Neural progenitor cell (in vitro differentiated cells): ENCODE measurements around the gene LDLRAD2. TPM values are rescaled to one million over a fixed set of nuclear protein-coding genes. Genes with fewer than 3 reads are reported as not detected.

Source experiments
- DNase-seq: peaks from one replicate; pipeline ENCODE4 v3.0.0-alpha.2; 2016; ENCODE audit warnings: low spot score
- H2AFZ ChIP-seq: fragments of 200-600 bp; sonication (generic); replicated peaks from 2 replicates; pipeline ENCODE4 v1.6.1; 2016; ENCODE audit warnings: antibody characterized with exemption
- H3F3A ChIP-seq: fragments of 200-600 bp; sonication (generic); 2 replicates; pipeline ENCODE4 v1.6.1; 2016; ENCODE audit warnings: antibody characterized with exemption, low read depth
- H3K27ac ChIP-seq: fragments of 200-600 bp; sonication (generic); 2 replicates; pipeline ENCODE4 v1.5.1; 2016; ENCODE audit warnings: mild to moderate bottlenecking
- H3K27me3 ChIP-seq: fragments of 200-600 bp; sonication (generic); 2 replicates; pipeline ENCODE4 v1.6.1; 2016; ENCODE audit warnings: mild to moderate bottlenecking, moderate library complexity
- H3K36me3 ChIP-seq: fragments of 200-600 bp; sonication (generic); 2 replicates; pipeline ENCODE4 v1.5.1; 2016
- H3K4me1 ChIP-seq: fragments of 200-600 bp; sonication (generic); 2 replicates; pipeline ENCODE4 v1.6.1; 2016; ENCODE audit warnings: mixed run types
- H3K4me2 ChIP-seq: fragments of 200-600 bp; sonication (generic); 2 replicates; pipeline ENCODE4 v1.6.1; 2016
- H3K4me3 ChIP-seq: fragments of 200-600 bp; sonication (generic); 2 replicates; pipeline ENCODE4 v1.5.1; 2016
- H3K79me2 ChIP-seq: fragments of 200-600 bp; sonication (generic); 2 replicates; pipeline ENCODE4 v1.6.1; 2016; ENCODE audit warnings: low read depth
- H3K9ac ChIP-seq: fragments of 200-600 bp; sonication (generic); 2 replicates; pipeline ENCODE4 v1.6.1; 2016
- H3K9me3 ChIP-seq: fragments of 200-600 bp; sonication (generic); 2 replicates; pipeline ENCODE4 v1.5.1; 2016; ENCODE audit warnings: low read depth
- H4K20me1 ChIP-seq: fragments of 200-600 bp; sonication (generic); 2 replicates; pipeline ENCODE4 v1.6.1; 2016; ENCODE audit warnings: low read depth
- H3K27ac Mint-ChIP-seq: 3 replicates; pipeline ENCODE4 v1.8.0; 2021; ENCODE audit warnings: mixed read lengths
- H3K27me3 Mint-ChIP-seq: 2 replicates; pipeline ENCODE4 v1.8.0; 2022; ENCODE audit warnings: low read depth, mild to moderate bottlenecking, inconsistent platforms, moderate library complexity, mixed read lengths; ENCODE audit not compliant: insufficient read depth
- H3K36me3 Mint-ChIP-seq: 3 replicates; pipeline ENCODE4 v1.8.0; 2021; ENCODE audit warnings: mixed read lengths
- H3K4me1 Mint-ChIP-seq: 3 replicates; pipeline ENCODE4 v1.8.0; 2021; ENCODE audit warnings: mixed read lengths
- H3K4me3 Mint-ChIP-seq: 3 replicates; pipeline ENCODE4 v1.8.0; 2021; ENCODE audit warnings: mild to moderate bottlenecking, moderate library complexity, mixed read lengths
- H3K9me3 Mint-ChIP-seq: 3 replicates; pipeline ENCODE4 v1.8.0; 2020; ENCODE audit warnings: mixed read lengths
- EZH2 ChIP-seq: fragments of 200-600 bp; sonication (generic); IDR thresholded peaks from 2 replicates; pipeline ENCODE4 v1.6.1; 2017; ENCODE audit warnings: antibody characterized with exemption, mild to moderate bottlenecking, moderate library complexity
- EZH2phosphoT487 ChIP-seq: fragments of 200-600 bp; sonication (generic); IDR thresholded peaks from 2 replicates; pipeline ENCODE4 v1.6.1; 2017; ENCODE audit warnings: antibody characterized with exemption
- total RNA-seq: library from RNA; depleted of rRNA; stranded (reverse); fragments of >200 nt; gene quantifications from 2 replicates; pipeline ENCODE4 v1.2.3, GENCODE V29; 2015; ENCODE audit warnings: low replicate concordance
- TF ChIP-seq, protein P1 (sequence below): fragments of 200-600 bp; sonication (generic); IDR thresholded peaks from 2 replicates; pipeline ENCODE4 v1.5.1; 2017; ENCODE audit warnings: antibody characterized with exemption, mild to moderate bottlenecking

The LDLRAD2 gene
- total RNA-seq, 1 donor from 2014 or later: 0.67 TPM

- H3K9ac ChIP-seq: no peak overlapping the region
- H3K4me1 ChIP-seq: no peaks in the 10 kb centered on the region
- H3K36me3 ChIP-seq: no peaks in the 10 kb centered on the region
- no peak overlapping the region for H3K27ac ChIP-seq
- H3K9me3 ChIP-seq: no peaks in the 10 kb centered on the region
- no peaks in the 10 kb centered on the region for H4K20me1 ChIP-seq
- peaks cover 5% of the 10 kb centered on the region for H3F3A ChIP-seq
- Mint-ChIP-seq H3K4me3 (no peak overlapping the region), H3K9me3 (no peaks in the 10 kb centered on the region), H3K27ac (no peak overlapping the region), H3K36me3 (peaks cover 2% of the 10 kb centered on the region), H3K27me3 (peaks cover 3% of the 10 kb centered on the region), H3K4me1 (peaks cover 15% of the 10 kb centered on the region)
- H2AFZ ChIP-seq: no peak overlapping the region
- H3K27me3 ChIP-seq: no peaks in the 10 kb centered on the region
- DNase-seq: no peak
- H3K79me2 ChIP-seq: no peaks in the 10 kb centered on the region
- no peak overlapping the region for H3K4me3 ChIP-seq
- TF ChIP-seq, protein P1, sequence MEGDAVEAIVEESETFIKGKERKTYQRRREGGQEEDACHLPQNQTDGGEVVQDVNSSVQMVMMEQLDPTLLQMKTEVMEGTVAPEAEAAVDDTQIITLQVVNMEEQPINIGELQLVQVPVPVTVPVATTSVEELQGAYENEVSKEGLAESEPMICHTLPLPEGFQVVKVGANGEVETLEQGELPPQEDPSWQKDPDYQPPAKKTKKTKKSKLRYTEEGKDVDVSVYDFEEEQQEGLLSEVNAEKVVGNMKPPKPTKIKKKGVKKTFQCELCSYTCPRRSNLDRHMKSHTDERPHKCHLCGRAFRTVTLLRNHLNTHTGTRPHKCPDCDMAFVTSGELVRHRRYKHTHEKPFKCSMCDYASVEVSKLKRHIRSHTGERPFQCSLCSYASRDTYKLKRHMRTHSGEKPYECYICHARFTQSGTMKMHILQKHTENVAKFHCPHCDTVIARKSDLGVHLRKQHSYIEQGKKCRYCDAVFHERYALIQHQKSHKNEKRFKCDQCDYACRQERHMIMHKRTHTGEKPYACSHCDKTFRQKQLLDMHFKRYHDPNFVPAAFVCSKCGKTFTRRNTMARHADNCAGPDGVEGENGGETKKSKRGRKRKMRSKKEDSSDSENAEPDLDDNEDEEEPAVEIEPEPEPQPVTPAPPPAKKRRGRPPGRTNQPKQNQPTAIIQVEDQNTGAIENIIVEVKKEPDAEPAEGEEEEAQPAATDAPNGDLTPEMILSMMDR: no peak
- TF ChIP-seq EZH2 (no peak), EZH2phosphoT487 (no peak)
- H3K4me2 ChIP-seq: no peak overlapping the region
Observed at GRCh38 chr1:21821385-21822019, 9.4 kb downstream of the LDLRAD2 start.

GRCh38 chr1:21822349-21822748 is 10.3 kb downstream of the LDLRAD2 start:
- no peak overlapping the region for H3K9ac ChIP-seq
- no peaks in the 10 kb centered on the region for H3K4me1 ChIP-seq
- no peaks in the 10 kb centered on the region for H4K20me1 ChIP-seq
- H3K4me3 ChIP-seq: no peak overlapping the region
- no peaks in the 10 kb centered on the region for H3K9me3 ChIP-seq
- H3K36me3 ChIP-seq: no peaks in the 10 kb centered on the region
- H2AFZ ChIP-seq: no peak overlapping the region
- peaks cover 5% of the 10 kb centered on the region for H3F3A ChIP-seq
- Mint-ChIP-seq H3K9me3 (no peaks in the 10 kb centered on the region), H3K4me3 (no peak overlapping the region), H3K27me3 (peaks cover 3% of the 10 kb centered on the region), H3K27ac (no peak overlapping the region), H3K4me1 (peaks cover 8% of the 10 kb centered on the region), H3K36me3 (peaks cover 4% of the 10 kb centered on the region)
- no peak overlapping the region for H3K4me2 ChIP-seq
- H3K27me3 ChIP-seq: no peaks in the 10 kb centered on the region
- no peak for TF ChIP-seq EZH2phosphoT487
- TF ChIP-seq, protein P1: no peak
- no peak for TF ChIP-seq EZH2
- no peak overlapping the region for H3K27ac ChIP-seq
- no peaks in the 10 kb centered on the region for H3K79me2 ChIP-seq
- DNase-seq: peak; percentile 73

GRCh38 chr1:21823206-21823979 is 11.3 kb downstream of the LDLRAD2 start:
- Histone ChIP-seq H3K4me3 (no peak overlapping the region), H3K9ac (no peak overlapping the region), H3K79me2 (no peaks in the 10 kb centered on the region), H4K20me1 (no peaks in the 10 kb centered on the region), H3K4me2 (no peak overlapping the region), H3K36me3 (no peaks in the 10 kb centered on the region), H3K27me3 (no peaks in the 10 kb centered on the region), H3K27ac (no peak overlapping the region), H3K4me1 (no peaks in the 10 kb centered on the region), H2AFZ (no peak overlapping the region), H3K9me3 (no peaks in the 10 kb centered on the region), H3F3A (peaks cover 5% of the 10 kb centered on the region)
- DNase-seq: no peak
- peaks cover 3% of the 10 kb centered on the region for H3K27me3 Mint-ChIP-seq
- H3K9me3 Mint-ChIP-seq: no peaks in the 10 kb centered on the region
- H3K36me3 Mint-ChIP-seq: peaks cover 6% of the 10 kb centered on the region
- H3K4me3 Mint-ChIP-seq: no peak overlapping the region
- no peak overlapping the region for H3K27ac Mint-ChIP-seq
- H3K4me1 Mint-ChIP-seq: peaks cover 6% of the 10 kb centered on the region
- TF ChIP-seq, protein P1: no peak
- TF ChIP-seq EZH2phosphoT487 (no peak), EZH2 (no peak)
